Osteoblast (primary cell): ENCODE data around the gene SH3BP2. TPM values are rescaled to one million over a fixed set of nuclear protein-coding genes. Genes with fewer than 3 reads are reported as not detected.

Source experiments
- DNase-seq: peaks from one replicate; pipeline ENCODE4 v3.0.0; 2011; ENCODE audit warnings: low spot score, mixed read lengths; ENCODE audit not compliant: insufficient read length; ENCODE audit errors: missing footprints
- H2AFZ ChIP-seq: 2 replicates; pipeline ENCODE4 v1.6.0; 2011; ENCODE audit warnings: mild to moderate bottlenecking, low read length
- H3K27ac ChIP-seq: 2 replicates; pipeline ENCODE4 v1.5.1; 2011; ENCODE audit warnings: mild to moderate bottlenecking, low read depth, low read length, moderate library complexity
- H3K27me3 ChIP-seq: 2 replicates; pipeline ENCODE4 v1.6.0; 2012; ENCODE audit warnings: mild to moderate bottlenecking, control low read depth, inconsistent platforms, low read length, moderate library complexity; ENCODE audit not compliant: insufficient read depth
- H3K36me3 ChIP-seq: 2 replicates; pipeline ENCODE4 v1.5.1; 2011; ENCODE audit warnings: mild to moderate bottlenecking, low read length, control low read depth, moderate library complexity; ENCODE audit not compliant: insufficient read depth
- H3K4me1 ChIP-seq: 2 replicates; pipeline ENCODE4 v1.5.1; 2011; ENCODE audit warnings: mild to moderate bottlenecking, low read length, control low read depth, moderate library complexity; ENCODE audit not compliant: insufficient read depth
- H3K4me2 ChIP-seq: 2 replicates; pipeline ENCODE4 v1.6.0; 2011; ENCODE audit warnings: mild to moderate bottlenecking, low read length; ENCODE audit not compliant: insufficient read depth
- H3K4me3 ChIP-seq: fragments of 200-600 bp; sonication (generic); 3 replicates; pipeline ENCODE4 v1.5.1; 2012; ENCODE audit warnings: mild to moderate bottlenecking, low read length, inconsistent platforms; ENCODE audit not compliant: insufficient read depth
- H3K79me2 ChIP-seq: 2 replicates; pipeline ENCODE4 v1.6.0; 2012; ENCODE audit warnings: mild to moderate bottlenecking, low read length, control low read depth, inconsistent platforms; ENCODE audit not compliant: insufficient read depth
- H3K9me3 ChIP-seq: 2 replicates; pipeline ENCODE4 v1.5.1; 2011; ENCODE audit warnings: low read depth, low read length, control low read depth
- H4K20me1 ChIP-seq: 2 replicates; pipeline ENCODE4 v1.6.0; 2012; ENCODE audit warnings: mild to moderate bottlenecking, low read length, control low read depth; ENCODE audit not compliant: insufficient read depth
- total RNA-seq: library from RNA; depleted of rRNA; stranded (reverse); fragments of >200 nt; gene quantifications from 2 replicates; pipeline ENCODE4 v1.2.3, GENCODE V29; 2012
- TF ChIP-seq, protein P1 (sequence below): IDR thresholded peaks from 2 replicates; pipeline ENCODE4 v1.5.1; 2011; ENCODE audit warnings: mild to moderate bottlenecking, low read depth, low read length, moderate library complexity; ENCODE audit errors: extremely low read depth

The SH3BP2 gene
- total RNA-seq, 1 donor = 26.4 TPM

DNA sequence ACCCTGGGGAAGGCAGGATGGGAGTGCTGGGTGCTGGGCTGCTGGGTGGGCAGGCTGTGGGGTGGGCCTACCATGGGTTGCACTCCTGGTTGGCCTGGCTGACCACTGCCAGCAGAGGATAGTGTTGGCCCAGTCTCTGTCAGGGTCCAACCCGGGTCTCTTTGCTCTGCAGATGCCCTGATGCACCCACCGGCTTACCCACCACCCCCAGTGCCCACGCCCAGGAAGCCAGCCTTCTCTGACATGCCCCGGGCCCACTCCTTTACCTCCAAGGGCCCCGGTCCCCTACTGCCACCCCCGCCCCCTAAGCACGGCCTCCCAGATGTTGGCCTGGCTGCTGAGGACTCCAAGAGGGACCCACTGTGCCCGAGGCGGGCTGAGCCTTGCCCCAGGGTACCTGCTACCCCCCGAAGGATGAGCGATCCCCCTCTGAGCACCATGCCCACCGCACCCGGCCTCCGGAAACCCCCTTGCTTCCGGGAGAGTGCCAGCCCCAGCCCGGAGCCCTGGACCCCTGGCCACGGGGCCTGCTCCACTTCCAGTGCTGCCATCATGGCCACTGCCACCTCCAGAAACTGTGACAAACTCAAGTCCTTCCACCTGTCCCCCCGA, 36.5 kb downstream of the SH3BP2 start:
- Histone ChIP-seq H3K27ac (no peak overlapping the region), H3K4me3 (no peak overlapping the region), H3K4me1 (no peaks in the 10 kb centered on the region), H2AFZ (no peak overlapping the region), H3K36me3 (peaks cover 46% of the 10 kb centered on the region), H3K9me3 (no peaks in the 10 kb centered on the region), H3K79me2 (peaks cover 2% of the 10 kb centered on the region), H3K27me3 (no peaks in the 10 kb centered on the region), H4K20me1 (no peaks in the 10 kb centered on the region), H3K4me2 (no peak overlapping the region)
- TF ChIP-seq, protein P1, sequence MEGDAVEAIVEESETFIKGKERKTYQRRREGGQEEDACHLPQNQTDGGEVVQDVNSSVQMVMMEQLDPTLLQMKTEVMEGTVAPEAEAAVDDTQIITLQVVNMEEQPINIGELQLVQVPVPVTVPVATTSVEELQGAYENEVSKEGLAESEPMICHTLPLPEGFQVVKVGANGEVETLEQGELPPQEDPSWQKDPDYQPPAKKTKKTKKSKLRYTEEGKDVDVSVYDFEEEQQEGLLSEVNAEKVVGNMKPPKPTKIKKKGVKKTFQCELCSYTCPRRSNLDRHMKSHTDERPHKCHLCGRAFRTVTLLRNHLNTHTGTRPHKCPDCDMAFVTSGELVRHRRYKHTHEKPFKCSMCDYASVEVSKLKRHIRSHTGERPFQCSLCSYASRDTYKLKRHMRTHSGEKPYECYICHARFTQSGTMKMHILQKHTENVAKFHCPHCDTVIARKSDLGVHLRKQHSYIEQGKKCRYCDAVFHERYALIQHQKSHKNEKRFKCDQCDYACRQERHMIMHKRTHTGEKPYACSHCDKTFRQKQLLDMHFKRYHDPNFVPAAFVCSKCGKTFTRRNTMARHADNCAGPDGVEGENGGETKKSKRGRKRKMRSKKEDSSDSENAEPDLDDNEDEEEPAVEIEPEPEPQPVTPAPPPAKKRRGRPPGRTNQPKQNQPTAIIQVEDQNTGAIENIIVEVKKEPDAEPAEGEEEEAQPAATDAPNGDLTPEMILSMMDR = no peak
- peak; percentile 9 for DNase-seq

DNA sequence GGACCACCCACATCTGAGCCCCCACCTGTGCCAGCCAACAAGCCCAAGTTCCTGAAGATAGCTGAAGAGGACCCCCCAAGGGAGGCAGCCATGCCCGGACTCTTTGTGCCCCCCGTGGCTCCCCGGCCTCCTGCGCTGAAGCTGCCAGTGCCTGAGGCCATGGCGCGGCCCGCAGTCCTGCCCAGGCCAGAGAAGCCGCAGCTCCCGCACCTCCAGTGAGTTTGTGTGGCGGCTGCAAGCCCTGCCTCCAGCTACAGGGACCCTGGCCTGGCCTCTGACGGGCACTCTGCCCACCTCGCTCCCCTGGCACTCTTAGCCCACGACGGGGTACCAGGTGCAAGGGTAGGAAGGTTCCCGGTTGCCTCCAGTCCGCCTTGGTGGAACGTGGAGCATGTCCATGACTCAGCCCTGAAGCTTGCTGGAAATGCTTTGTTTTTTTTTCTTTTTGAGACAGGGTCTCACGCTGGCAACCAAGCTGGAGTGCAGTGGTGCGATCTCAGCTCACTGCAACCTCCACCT, 37.1 kb downstream of the SH3BP2 start:
- no peak overlapping the region for H3K4me3 ChIP-seq
- DNase-seq = peak; percentile 65
- no peaks in the 10 kb centered on the region for H3K9me3 ChIP-seq
- H4K20me1 ChIP-seq = no peaks in the 10 kb centered on the region
- H3K27ac ChIP-seq = no peak overlapping the region
- peaks cover 46% of the 10 kb centered on the region for H3K36me3 ChIP-seq
- no peak overlapping the region for H3K4me2 ChIP-seq
- TF ChIP-seq, protein P1 = no peak
- H2AFZ ChIP-seq = no peak overlapping the region
- peaks cover 2% of the 10 kb centered on the region for H3K79me2 ChIP-seq
- H3K27me3 ChIP-seq = no peaks in the 10 kb centered on the region
- H3K4me1 ChIP-seq = no peaks in the 10 kb centered on the region

GRCh38 chr4:2830632-2831610, 38.0 kb downstream of the SH3BP2 start:
- Histone ChIP-seq H2AFZ (no peak overlapping the region), H3K79me2 (no peaks in the 10 kb centered on the region), H3K4me1 (no peaks in the 10 kb centered on the region), H3K27ac (no peak overlapping the region), H3K36me3 (peaks cover 43% of the 10 kb centered on the region), H3K4me3 (no peak overlapping the region), H3K27me3 (no peaks in the 10 kb centered on the region), H3K4me2 (no peak overlapping the region), H3K9me3 (no peaks in the 10 kb centered on the region), H4K20me1 (no peaks in the 10 kb centered on the region)
- TF ChIP-seq, protein P1 = no peak
- peak; percentile 78 for DNase-seq
